Measurements from ENCODE around the gene CENPO. TPM values are rescaled to one million over a fixed set of nuclear protein-coding genes. Genes with fewer than 3 reads are reported as not detected.

Gene CENPO
- total RNA-seq, 1 experiment from 2014 or later, result 27.9 TPM

- no peak for DNase-seq (ENCODE audit: low read depth, low spot score)
- H3K27ac ChIP-seq (ENCODE audit: low read depth, low read length), result no peak overlapping the region
- H3K27me3 ChIP-seq (ENCODE audit: insufficient read depth, low read length), result no peaks in the 10 kb centered on the region
- no peak overlapping the region for H2AFZ ChIP-seq (ENCODE audit: low read depth, low read length, poor library complexity, severe bottlenecking)
- intact Hi-C loops (cut with micrococcal nuclease), result no loop called here
- no peak overlapping the region for H3K4me2 ChIP-seq (ENCODE audit: low read length)
- H4K20me1 ChIP-seq (ENCODE audit: insufficient read depth), result no peaks in the 10 kb centered on the region
- BruUV-seq (replicated peaks), result no TSS peak
- H3K9me3 ChIP-seq (ENCODE audit: control insufficient read depth in 1 of 2, insufficient read depth in 1 of 2, low read depth in 1 of 2, low read length in 2 of 2), result no peaks in the 10 kb centered on the region
- ChIA-PET CTCF (no interaction called here), POLR2A (no interaction called here), RAD21 (ENCODE audit: low non-redundant PET in 1 of 2, low total read pairs in 2 of 2, uncharacterized antibody in 2 of 2, unreplicated experiment in 2 of 2) (no interaction called here)
- H3K36me3 ChIP-seq (ENCODE audit: control insufficient read depth in 1 of 2, insufficient read depth in 2 of 2, low read length in 2 of 2), result peaks cover 0 to 3% of the 10 kb centered on the region in 2 experiments; a peak in 1 of 4 replicates
- TF ChIP-seq EZH2phosphoT487 (IDR thresholded peaks at IDR 0.05; ENCODE audit: borderline replicate concordance) (no peak), POLR2AphosphoS5 (IDR thresholded peaks at IDR 0.05; ENCODE audit: low read depth, low read length) (no peak), ZBTB33 (IDR thresholded peaks at IDR 0.05; ENCODE audit: extremely low read depth, insufficient replicate concordance, low read length) (no peak), POLR2A (IDR thresholded peaks at IDR 0.05; ENCODE audit: borderline replicate concordance, extremely low read depth, insufficient read depth, insufficient read length) (no peak), CBX3 (IDR thresholded peaks at IDR 0.05; ENCODE audit: low read depth) (no peak), ZNF274 (IDR thresholded peaks at IDR 0.05; ENCODE audit: low read depth, low read length) (no peak), ZFX (IDR thresholded peaks at IDR 0.05) (no peak), EZH2 (IDR thresholded peaks at IDR 0.05) (no peak), ELF1 (IDR thresholded peaks at IDR 0.05; ENCODE audit: borderline replicate concordance, low read depth) (no peak), CTCF (IDR thresholded peaks at IDR 0.05 in 2 of 3, conservative IDR thresholded peaks at IDR 0.05 in 1 of 3; ENCODE audit: borderline replicate concordance in 1 of 3, insufficient read depth in 1 of 3, low read depth in 2 of 3, low read length in 2 of 3) (no peak), REST (IDR thresholded peaks at IDR 0.05; ENCODE audit: low read depth) (no peak), YY1 (IDR thresholded peaks at IDR 0.05; ENCODE audit: extremely low read depth, insufficient replicate concordance, low read depth, low read length) (no peak), RAD21 (IDR thresholded peaks at IDR 0.05; ENCODE audit: low read depth) (no peak)
- no peaks in the 10 kb centered on the region; the same call in 1 of the 2 replicates for H3K79me2 ChIP-seq (ENCODE audit: insufficient read depth, low read length)
- no peak for ATAC-seq
- H3K4me1 ChIP-seq (ENCODE audit: control insufficient read depth in 1 of 2, insufficient read depth in 2 of 2, low read length in 2 of 2), result no peaks in the 10 kb centered on the region
- no peaks in the 10 kb centered on the region for H3K9me2 ChIP-seq (ENCODE audit: insufficient read depth)
- H3K9ac ChIP-seq (ENCODE audit: low read length), result no peak overlapping the region
- H3K4me3 ChIP-seq (replicated peaks in 1 of 2; ENCODE audit: low read depth in 1 of 2, low read length in 2 of 2), result no peak overlapping the region
Observed at GRCh38 chr2:24850944-24851343, 57.7 kb downstream of the CENPO start.
